MM.1S (cell line): Measurements from ENCODE around the gene IL1RAPL2.

ENCODE experiments used
- DNase-seq: peaks from one replicate; pipeline ENCODE4 v3.0.0-alpha.2; 2015
- H2AFZ ChIP-seq: fragments of 300-600 bp; sonication (generic); 2 replicates; pipeline ENCODE4 v1.6.0; 2016; ENCODE audit warnings: antibody characterized with exemption, low read length
- H3F3A ChIP-seq: fragments of 300-600 bp; sonication (generic); 2 replicates; pipeline ENCODE4 v1.6.1; 2016; ENCODE audit warnings: mild to moderate bottlenecking, antibody characterized with exemption, low read length, moderate library complexity, mixed read lengths; ENCODE audit not compliant: insufficient read depth
- H3K27ac ChIP-seq: fragments of 300-600 bp; sonication (generic); 2 replicates; pipeline ENCODE4 v1.5.1; 2016; ENCODE audit warnings: mild to moderate bottlenecking, low read length
- H3K27me3 ChIP-seq: fragments of 300-600 bp; sonication (generic); replicated peaks from 2 replicates; pipeline ENCODE4 v1.6.0; 2016; ENCODE audit warnings: low read length; ENCODE audit not compliant: insufficient read depth
- H3K36me3 ChIP-seq: fragments of 300-600 bp; sonication (generic); replicated peaks from 2 replicates; pipeline ENCODE4 v1.6.1; 2016; ENCODE audit warnings: mild to moderate bottlenecking, low read length, mixed read lengths; ENCODE audit not compliant: insufficient read depth
- H3K4me1 ChIP-seq: fragments of 300-600 bp; sonication (generic); 2 replicates; pipeline ENCODE4 v1.6.1; 2016; ENCODE audit warnings: low read length, mixed read lengths
- H3K4me2 ChIP-seq: fragments of 300-600 bp; sonication (generic); 2 replicates; pipeline ENCODE4 v1.6.0; 2016; ENCODE audit warnings: low read depth, low read length
- H3K4me3 ChIP-seq: fragments of 300-600 bp; sonication (generic); 2 replicates; pipeline ENCODE4 v1.5.1; 2016; ENCODE audit warnings: low read length, mixed read lengths
- H3K79me2 ChIP-seq: fragments of 300-600 bp; sonication (generic); 2 replicates; pipeline ENCODE4 v1.6.1; 2016; ENCODE audit warnings: mixed run types, low read length, mixed read lengths
- H3K9ac ChIP-seq: fragments of 300-600 bp; sonication (generic); 2 replicates; pipeline ENCODE4 v1.6.1; 2016; ENCODE audit warnings: low read length, mixed read lengths
- H3K9me2 ChIP-seq: fragments of 300-600 bp; sonication (generic); replicated peaks from 2 replicates; pipeline ENCODE4 v1.6.1; 2016; ENCODE audit warnings: mild to moderate bottlenecking, low read length, mixed read lengths; ENCODE audit not compliant: insufficient read depth
- H3K9me3 ChIP-seq: fragments of 300-600 bp; sonication (generic); replicated peaks from 2 replicates; pipeline ENCODE4 v1.6.1; 2016; ENCODE audit warnings: mild to moderate bottlenecking, low read length, mixed read lengths; ENCODE audit not compliant: insufficient read depth
- H4K20me1 ChIP-seq: fragments of 300-600 bp; sonication (generic); 2 replicates; pipeline ENCODE4 v1.6.1; 2016; ENCODE audit warnings: mild to moderate bottlenecking, low read length, moderate library complexity, mixed read lengths; ENCODE audit not compliant: insufficient read depth
- CTCF ChIP-seq: fragments of 300-600 bp; sonication (generic); IDR thresholded peaks from 2 replicates; pipeline ENCODE4 v1.5.1; 2016; ENCODE audit warnings: antibody characterized with exemption, low read length, mixed read lengths
- EZH2 ChIP-seq: fragments of 300-600 bp; sonication (generic); optimal IDR thresholded peaks from 2 replicates; pipeline ENCODE3; 2017; ENCODE audit warnings: low read depth, mild to moderate bottlenecking, antibody characterized with exemption, low read length, mixed read lengths
- EZH2phosphoT487 ChIP-seq: fragments of 300-600 bp; sonication (generic); IDR thresholded peaks from 2 replicates; pipeline ENCODE4 v1.6.1; 2018; ENCODE audit warnings: antibody characterized with exemption, low read length

The IL1RAPL2 gene

DNA sequence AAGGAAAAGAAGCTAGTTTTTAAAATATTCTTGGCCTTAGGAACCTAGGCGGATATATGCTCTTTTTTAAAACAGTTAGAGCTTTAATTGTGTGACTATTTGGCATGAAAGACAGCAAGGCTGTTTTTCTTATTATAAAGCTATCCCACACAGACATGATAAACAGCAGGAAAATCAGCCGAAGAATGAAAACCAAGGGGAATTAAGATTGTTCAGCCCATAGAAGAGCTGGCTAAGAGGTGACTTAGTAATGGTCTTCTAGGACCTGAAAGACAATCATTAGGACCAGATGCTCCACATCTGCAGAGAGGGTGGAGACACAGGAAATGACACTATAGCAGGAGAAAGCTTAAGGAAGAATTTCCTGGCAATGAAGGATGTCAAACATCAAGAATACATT is 1085.0 kb downstream of the IL1RAPL2 start:
- DNase-seq = no peak

DNA sequence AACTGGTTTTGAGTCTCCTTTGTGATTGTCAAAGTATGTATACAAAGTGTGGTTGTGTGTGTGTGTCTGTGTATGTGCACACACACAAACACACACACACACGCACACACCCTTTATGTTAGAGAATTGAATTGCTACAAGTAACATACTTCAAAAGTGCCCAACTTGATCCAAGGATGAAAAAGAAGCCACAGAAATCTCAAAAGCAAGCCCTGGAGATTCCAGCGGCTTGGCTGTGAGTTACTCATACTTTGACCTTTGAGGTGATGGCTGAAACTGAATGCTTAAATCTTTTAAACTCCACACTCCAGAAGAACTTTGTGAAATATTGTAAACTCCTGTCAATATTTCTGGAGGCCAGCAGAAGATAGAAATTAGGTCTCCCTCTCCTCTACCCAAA is 1087.9 kb downstream of the IL1RAPL2 start:
- Histone ChIP-seq H3K9me2 (no peaks in the 10 kb centered on the region), H3K9ac (no peak overlapping the region), H3K9me3 (no peaks in the 10 kb centered on the region), H4K20me1 (no peaks in the 10 kb centered on the region), H3K27me3 (no peaks in the 10 kb centered on the region), H2AFZ (no peak overlapping the region), H3K79me2 (no peaks in the 10 kb centered on the region), H3K4me1 (no peaks in the 10 kb centered on the region), H3K4me3 (no peak overlapping the region), H3F3A (no peaks in the 10 kb centered on the region), H3K36me3 (no peaks in the 10 kb centered on the region), H3K27ac (no peak overlapping the region), H3K4me2 (no peak overlapping the region)
- no peak for DNase-seq
- TF ChIP-seq EZH2phosphoT487 = no peak
- no peak for TF ChIP-seq EZH2
- no peak for TF ChIP-seq CTCF

More for the DNA sequence above, 1085.0 kb downstream of the IL1RAPL2 start:
- no peak overlapping the region for H3K4me2 ChIP-seq
- H3K4me3 ChIP-seq = no peak overlapping the region
- H2AFZ ChIP-seq = no peak overlapping the region
- TF ChIP-seq EZH2 (no peak), CTCF (no peak), EZH2phosphoT487 (no peak)
- no peaks in the 10 kb centered on the region for H3K79me2 ChIP-seq
- no peak overlapping the region for H3K9ac ChIP-seq
- H3K36me3 ChIP-seq = no peaks in the 10 kb centered on the region
- H3K9me3 ChIP-seq = no peaks in the 10 kb centered on the region
- no peaks in the 10 kb centered on the region for H3K4me1 ChIP-seq
- no peak overlapping the region for H3K27ac ChIP-seq
- no peaks in the 10 kb centered on the region for H3K9me2 ChIP-seq
- H4K20me1 ChIP-seq = no peaks in the 10 kb centered on the region
- H3K27me3 ChIP-seq = no peaks in the 10 kb centered on the region
- no peaks in the 10 kb centered on the region for H3F3A ChIP-seq

DNA sequence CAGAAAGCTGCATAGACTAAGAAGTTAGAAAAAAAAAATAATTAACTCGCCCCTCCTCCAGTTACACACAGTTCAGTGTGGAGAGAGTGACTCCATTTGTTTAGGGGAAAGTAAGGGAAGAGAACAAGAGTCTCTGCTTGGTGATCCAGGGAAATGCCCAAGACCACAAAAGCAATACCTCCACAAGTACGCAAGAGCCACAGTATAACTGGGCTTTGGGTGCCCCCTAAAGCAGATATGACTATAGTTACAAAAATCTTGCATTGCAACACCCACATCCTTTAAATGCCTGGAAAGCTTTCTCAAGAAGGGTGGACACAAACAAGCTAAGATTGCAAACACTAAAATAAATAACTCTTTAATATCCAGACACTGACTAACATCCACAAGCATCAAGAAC is 1092.1 kb downstream of the IL1RAPL2 start:
- H3F3A ChIP-seq = no peaks in the 10 kb centered on the region
- DNase-seq = no peak
- no peaks in the 10 kb centered on the region for H3K27me3 ChIP-seq

More for the DNA sequence above, 1092.1 kb downstream of the IL1RAPL2 start:
- no peaks in the 10 kb centered on the region for H3K9me3 ChIP-seq
- H3K27ac ChIP-seq = no peak overlapping the region
- no peaks in the 10 kb centered on the region for H4K20me1 ChIP-seq
- H3K4me3 ChIP-seq = no peak overlapping the region
- no peaks in the 10 kb centered on the region for H3K9me2 ChIP-seq
- no peaks in the 10 kb centered on the region for H3K4me1 ChIP-seq
- H3K4me2 ChIP-seq = no peak overlapping the region
- H3K36me3 ChIP-seq = no peaks in the 10 kb centered on the region
- H3K9ac ChIP-seq = no peak overlapping the region
- TF ChIP-seq EZH2 = no peak
- no peak for TF ChIP-seq CTCF
- no peak for TF ChIP-seq EZH2phosphoT487
- no peaks in the 10 kb centered on the region for H3K79me2 ChIP-seq
- H2AFZ ChIP-seq = no peak overlapping the region
